ENCODE measurements around the gene RDH14.
A peak's percentile ranks its signal among the peaks of the same experiment; 100 is the strongest.

Gene RDH14

DNA sequence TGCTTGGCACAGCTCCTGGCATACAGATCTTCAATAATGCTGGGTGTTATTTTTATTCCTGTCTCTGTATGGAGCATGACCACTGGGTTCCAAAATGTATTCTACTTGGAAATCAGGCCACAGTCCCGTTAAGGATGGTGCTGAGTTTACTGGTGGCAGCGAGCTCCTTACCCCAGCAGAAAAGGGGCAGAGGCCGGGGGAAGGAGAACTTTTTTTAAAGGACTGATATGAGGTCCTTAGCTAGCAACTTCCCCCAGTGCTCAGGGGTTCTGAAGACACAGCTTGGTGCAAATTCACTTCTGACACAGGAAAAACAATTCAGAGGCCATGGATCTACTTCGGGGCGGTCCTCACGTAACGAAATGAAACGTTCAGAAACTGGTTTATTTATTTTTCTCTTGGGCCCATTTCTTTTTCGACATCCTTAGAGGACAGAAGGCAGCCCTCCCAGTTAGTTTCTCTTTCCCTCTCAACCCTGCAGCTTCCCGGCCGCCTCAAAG, 872 bp downstream of the RDH14 start:
- DNase-seq, result peak; percentile 31

GRCh38 chr2:18558458-18558857, 2.0 kb downstream of the RDH14 start:
- no peak for DNase-seq

DNA sequence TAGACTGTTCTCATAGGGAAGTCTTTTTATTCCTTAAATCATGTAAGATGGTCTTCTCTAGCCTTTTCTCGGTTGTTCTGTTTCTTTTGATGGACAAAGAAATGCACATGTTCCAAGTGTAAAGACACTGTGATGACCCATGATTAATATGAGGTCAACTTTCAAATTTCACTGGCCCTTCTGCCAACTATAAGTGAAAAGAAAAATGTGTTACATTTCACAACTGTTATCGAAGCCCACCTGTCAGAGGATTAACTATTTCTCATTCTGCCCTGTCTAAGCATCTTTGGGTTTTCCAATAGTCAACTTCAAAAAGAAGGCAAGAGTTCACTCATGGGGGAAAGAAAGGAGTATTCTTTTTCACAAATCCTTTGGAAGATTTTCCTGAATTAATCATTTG, 3.3 kb downstream of the RDH14 start:
- DNase-seq, result no peak

DNA sequence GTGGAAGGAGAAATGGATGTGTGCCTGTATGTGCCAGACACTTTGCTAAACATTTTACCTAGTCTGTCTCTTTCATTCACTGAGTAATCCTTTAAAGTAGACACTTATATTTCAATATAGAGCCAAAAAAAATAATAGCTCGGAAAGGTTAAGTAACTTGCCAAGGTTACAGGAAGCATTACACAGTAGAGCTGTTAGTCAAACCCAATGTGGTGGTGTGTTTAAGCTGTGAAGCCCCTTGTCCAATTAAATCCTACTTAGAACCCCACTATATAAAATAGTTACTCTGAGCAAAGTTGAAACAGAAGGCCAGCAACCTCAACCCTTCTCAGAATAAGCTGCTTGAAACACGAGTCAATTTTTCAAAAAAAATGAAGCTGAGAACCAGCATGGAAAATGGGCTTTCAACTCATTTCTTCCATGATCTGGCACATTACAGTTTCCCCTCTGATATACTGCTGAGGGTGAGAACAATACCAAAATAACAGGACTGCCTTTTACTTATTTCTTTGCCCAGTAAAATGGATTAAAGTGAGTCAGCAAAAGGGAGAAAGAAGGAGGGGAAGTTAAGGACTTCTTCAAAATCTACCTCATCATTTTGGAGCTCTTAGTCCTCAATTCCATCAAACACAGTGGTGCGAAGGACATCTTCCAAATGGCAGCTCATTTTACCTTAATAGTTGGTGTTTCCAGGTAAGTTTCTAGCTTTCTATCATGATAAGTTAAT, 7.9 kb downstream of the RDH14 start:
- DNase-seq, result no peak

GRCh38 chr2:18551623-18552022, 8.8 kb downstream of the RDH14 start:
- DNase-seq, result no peak

GRCh38 chr2:18551169-18551568, 9.3 kb downstream of the RDH14 start:
- DNase-seq, result no peak

DNA sequence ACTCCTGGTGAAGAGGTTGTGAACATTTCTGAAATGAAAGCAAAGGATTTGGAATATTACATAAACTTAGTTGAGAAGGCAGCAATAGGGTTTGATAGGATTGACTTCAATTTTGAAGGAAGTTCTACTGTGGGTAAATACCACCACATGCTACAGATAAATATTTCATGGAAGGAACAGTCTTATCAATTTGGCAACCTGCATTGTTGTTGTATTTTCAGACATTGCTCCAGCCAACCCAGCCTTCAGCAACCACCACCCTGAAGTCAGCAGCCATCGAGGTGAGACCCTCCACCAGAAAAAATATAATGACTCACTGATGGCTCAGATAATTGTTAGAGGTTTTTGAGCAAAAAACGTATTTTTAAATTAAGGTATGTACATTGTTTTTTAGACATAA, 10.0 kb downstream of the RDH14 start:
- DNase-seq, result no peak

GRCh38 chr2:18549083-18549482, 11.4 kb downstream of the RDH14 start:
- no peak for DNase-seq

DNA sequence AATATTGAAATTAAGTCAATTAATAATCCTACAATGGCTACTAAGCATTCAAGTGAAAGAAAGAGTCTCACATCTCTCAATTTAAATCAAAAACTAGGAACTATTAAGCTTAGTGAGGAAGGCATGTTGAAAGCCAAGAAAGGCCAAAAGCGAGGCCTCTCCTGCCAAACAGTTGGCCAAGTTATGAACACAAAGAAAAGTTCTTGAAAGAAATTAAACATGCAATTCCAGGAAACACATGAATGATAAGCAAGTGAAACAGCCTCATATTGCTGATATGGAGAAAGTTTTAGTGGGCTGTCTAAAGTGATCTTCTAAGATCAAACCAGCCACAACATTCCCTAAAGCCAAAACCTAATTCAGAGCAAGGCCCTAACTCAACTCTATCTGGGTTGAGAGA, 11.8 kb downstream of the RDH14 start:
- no peak for DNase-seq

- DNase-seq, result no peak
Measured at GRCh38 chr2:18546567-18546966, 13.9 kb downstream of the RDH14 start.

- DNase-seq, result no peak
Measured at GRCh38 chr2:18545384-18545783, 15.1 kb downstream of the RDH14 start.

GRCh38 chr2:18544171-18544570, 16.3 kb downstream of the RDH14 start:
- no peak for DNase-seq

- DNase-seq, result no peak
Measured at GRCh38 chr2:18540872-18541271, 19.6 kb downstream of the RDH14 start.

DNA sequence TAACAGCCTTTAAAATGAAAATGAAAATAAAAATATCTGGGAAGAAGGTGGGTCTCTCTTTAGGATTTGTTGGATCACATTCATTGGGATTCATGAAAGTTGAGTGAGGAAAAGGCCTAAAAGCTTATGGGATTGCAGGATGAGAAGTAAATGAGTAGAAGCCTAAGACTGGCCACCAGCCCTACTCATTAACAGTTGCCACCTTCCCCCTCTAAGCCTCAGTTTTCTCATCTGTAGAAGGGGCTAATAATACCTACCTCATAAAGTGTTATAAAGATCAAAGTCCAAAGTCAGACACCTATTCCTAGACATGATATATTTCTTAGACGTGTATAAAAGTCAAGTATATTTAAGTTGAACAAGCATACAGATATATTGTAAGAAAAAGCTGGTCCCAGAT, 23.8 kb downstream of the RDH14 start:
- DNase-seq, result no peak

- no peak for DNase-seq
Measured at GRCh38 chr2:18536100-18536499, 24.4 kb downstream of the RDH14 start.

- DNase-seq, result no peak
Measured at GRCh38 chr2:18531194-18531593, 29.3 kb downstream of the RDH14 start.

DNA sequence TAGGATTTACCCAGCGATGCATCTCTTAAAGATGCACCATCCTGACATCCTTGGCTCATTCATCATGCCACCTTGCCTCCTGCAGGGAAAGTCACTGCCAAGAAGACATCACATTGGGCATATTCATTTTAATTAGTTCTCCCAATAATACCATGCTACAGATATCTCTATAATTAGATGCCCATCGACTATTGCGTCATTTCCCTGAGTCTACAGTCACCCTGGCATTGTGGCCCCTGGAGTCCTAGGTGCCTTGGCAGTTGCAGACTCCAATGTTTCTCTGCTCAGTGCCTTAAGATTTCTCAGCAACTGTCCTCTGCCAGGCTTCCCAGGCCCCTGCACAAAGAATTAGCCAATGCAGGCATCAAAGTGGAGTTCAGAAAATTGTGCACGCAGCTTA, 32.6 kb downstream of the RDH14 start:
- DNase-seq, result no peak

GRCh38 chr2:18527326-18527725, 33.1 kb downstream of the RDH14 start:
- no peak for DNase-seq

DNA sequence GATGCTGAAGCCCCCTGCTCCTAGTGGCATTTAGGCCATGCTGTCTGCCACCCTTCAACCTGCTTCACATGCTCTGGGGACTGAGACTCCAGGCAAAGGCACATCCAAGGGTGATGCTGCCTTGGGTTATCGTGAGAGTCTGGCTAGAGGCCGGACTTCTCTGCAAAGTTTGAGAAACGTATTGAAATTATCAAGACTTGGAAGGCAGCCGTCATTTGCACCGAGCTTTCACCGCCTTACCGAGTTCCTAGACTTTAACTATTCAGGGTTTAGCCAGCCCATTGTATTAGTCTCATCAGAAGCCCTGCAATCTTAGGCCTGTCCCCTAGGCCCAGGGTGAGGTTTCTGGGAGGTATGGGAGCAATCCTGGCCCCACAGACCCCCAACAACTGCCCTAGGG, 34.0 kb downstream of the RDH14 start:
- no peak for DNase-seq

DNA sequence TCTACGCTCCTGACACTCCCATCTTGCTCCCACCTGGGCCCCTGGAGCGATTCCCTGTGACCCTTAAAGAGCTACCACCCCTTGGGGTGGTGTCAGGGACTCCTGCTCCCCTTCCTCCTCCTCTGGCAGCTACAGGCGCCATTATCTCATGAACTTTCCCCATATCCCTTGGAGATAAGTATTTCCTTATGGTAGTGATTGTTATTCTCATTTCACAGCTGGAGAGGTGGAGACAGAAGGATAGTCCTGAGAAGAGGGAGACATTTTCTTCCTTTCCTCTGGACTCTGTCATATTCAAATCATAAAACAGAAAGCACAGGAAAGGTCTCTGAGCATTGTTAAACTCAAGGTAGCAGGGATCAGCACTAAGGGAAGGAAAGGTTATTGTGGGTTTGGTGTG, 34.6 kb downstream of the RDH14 start:
- DNase-seq, result no peak

DNA sequence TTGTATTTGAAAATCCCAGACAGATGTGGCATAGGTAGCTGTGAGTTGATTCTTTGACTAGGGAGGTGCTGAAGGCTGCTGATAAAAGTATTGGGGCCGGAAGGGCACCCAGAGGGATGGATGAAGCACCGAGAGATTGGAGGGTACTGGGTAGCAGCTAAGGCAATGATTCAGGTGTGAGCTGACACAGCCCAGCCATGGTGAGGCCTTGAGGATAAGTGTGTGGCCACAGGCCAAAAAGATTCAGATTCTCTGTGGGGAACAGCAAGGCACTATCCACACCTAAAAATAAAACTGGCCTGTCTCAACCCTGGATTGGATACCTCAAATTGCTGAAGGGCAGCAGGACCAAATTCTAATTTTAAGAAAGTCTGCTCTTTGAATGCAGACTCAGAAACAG, 35.2 kb downstream of the RDH14 start:
- DNase-seq, result no peak

DNA sequence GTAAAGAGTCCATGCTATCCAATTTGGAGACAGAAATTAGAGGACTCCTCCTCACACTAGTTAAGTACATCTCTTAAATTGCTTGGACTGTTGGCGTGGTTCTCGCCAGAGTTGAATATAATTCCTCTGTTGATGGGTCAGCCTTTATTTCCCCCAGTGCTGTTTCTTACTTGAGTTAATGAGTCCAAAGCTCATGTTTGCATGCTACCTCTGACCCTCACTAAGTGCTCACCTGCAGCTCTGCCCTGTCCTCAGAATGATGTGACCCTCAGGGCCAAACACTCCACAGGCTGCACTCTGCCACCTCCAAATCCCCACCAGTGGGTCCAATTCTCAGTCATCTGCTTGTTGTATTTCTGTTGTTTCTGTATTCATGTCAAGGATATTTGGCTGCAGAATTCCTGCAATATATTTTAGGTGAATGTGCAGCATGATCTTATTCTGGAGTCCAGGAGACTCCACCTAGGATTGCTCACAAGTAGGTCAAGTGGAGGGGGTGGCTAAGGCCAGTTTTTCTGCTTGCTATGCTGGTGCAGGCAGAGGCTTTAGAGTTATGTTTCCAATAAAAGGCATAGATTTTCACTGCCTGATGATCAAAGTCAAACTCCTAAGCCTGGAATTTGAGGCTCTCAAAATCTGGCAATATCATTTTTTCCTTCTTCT, 37.8 kb downstream of the RDH14 start:
- DNase-seq, result no peak

DNA sequence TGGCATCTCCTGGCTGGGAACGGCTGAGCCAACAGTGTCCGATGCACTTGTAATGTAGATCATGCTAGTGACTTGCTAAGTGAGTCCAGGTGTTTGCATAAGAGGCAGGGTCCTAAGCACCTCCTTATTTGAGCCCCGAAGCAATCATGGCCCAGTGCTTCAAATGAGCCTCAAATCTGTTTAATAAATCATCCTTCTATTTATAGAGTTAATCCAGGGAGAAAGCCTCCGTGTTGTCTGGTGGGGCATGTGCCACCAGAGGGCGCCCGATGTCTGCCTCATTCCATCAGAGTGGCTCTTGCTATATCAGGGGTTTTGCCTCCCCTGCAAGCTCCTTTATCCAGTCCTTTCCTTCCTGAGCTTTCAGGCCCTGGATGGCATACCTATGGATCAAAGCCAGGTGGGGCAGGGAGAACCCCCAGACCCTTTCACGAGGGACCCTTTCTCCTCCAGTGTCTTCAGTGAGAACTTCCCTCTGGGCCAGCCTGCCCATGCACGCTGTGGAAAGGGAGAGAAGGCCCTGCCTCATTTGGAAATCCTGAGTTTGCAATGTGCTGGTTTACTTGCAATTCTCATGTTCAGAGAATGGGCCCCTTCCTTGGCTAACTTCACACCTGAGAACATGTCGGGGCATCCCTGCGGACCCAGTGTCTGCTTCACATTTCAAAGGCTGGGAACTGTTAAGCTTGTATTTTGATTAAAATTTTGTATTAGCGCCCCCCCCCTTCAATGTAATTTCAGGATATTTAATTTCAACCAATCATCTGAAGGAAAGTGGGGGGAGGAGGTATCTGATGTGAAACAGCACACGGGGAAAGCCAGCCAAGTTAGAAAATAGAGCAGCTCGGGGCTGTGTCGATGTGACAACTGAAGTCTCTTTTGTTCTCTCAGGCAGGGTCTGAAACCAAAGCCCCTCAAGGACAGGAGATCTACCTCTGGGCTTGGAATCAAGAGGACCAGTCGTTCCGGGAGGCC, 39.7 kb downstream of the RDH14 start:
- DNase-seq, result peak; percentile 92
